Tongue (tissue), 2 donors: ENCODE data around the gene PPFIBP2. TPM values are rescaled to one million over a fixed set of nuclear protein-coding genes. Genes with fewer than 3 reads are reported as not detected.
A peak's percentile ranks its signal among the peaks of the same experiment; 100 is the strongest.
"Not testable (repeated sequence)": the region's sequence is repeated elsewhere in the genome, so short reads cannot be mapped to it uniquely, and the experiment has no call there.

Experiments
- DNase-seq: peaks from one replicate; pipeline ENCODE4 v3.0.0-alpha.2; 2015
- total RNA-seq: library from RNA; depleted of rRNA; stranded (reverse); fragments of >200 nt; gene quantifications from one replicate; pipeline ENCODE4 v1.2.3, GENCODE V29; 2014

PPFIBP2 gene
- total RNA-seq, 1 donor from 2014 or later: 70.7 TPM

DNA sequence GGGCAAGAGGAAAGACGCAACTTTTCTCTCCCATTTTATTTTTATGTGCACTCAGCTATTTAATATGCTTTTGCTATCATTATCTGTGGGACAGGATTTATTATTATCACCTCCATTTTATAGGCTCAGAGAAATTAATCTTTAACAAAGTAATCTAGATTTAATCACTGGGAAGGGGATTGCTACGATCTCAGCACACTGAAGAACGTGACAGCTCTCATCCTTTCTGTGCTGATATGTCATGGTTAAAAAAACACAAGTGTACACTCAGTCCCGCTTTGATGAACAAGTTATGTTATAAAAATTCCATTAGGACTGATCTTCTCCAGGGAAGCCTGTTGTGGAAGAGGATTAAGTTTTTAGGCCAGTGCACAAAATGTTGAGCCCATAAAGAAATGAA lies 121.9 kb downstream of the PPFIBP2 start:
- DNase-seq: no peak

DNA sequence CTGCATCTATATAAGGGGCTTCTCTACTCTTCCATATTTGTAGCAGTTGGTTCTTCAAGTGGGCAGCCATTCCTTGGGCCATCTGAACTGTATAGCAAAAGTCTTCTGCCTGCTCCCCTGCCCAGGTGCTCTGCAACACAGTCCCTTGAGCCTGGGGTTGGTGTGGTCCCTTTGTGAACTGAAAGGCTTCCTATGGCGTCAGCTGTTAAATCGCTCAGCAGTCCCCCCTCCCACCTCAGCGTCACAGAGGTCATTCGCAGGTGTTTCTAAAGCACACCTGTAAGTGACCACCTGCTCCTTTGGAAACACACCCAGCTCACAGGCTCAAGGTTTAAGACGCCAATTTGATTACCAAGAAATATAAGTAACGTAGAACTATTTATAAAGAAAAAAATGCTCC lies 122.6 kb downstream of the PPFIBP2 start:
- DNase-seq: no peak

DNA sequence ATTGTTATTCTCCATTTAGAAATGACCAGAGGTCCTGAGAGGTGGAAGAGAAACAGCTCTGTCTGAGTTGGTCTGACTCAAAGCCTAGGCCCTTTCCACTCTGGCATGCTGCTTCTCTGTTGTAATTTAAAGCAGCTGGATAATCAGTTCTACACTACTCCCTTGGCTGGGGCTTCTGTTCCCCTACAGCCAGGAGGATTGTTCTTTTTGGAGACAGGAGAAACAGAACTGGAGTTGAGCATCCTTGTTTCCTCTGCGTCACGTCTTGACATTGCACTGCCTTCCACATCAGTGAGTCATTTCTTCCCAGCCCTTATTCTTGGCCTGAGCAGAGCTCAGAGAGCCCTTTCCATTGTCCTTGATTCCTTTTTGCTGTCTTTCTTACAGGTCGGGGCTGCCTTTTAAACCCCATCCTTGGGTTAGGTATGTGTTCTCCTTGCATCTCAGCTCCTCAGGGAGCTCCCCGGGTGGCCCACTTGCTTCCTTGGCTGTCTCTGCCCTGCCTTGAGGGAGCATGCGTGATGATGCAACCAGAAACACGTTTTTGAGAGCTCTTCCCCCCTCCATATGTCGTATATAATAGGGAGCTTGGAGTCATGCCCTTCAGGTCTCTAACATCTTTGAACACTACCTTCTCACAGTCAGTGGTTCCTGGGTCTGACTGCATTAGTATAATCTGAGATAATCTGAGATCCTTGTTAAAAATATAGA lies 123.8 kb downstream of the PPFIBP2 start:
- peak; percentile 81 for DNase-seq

DNA sequence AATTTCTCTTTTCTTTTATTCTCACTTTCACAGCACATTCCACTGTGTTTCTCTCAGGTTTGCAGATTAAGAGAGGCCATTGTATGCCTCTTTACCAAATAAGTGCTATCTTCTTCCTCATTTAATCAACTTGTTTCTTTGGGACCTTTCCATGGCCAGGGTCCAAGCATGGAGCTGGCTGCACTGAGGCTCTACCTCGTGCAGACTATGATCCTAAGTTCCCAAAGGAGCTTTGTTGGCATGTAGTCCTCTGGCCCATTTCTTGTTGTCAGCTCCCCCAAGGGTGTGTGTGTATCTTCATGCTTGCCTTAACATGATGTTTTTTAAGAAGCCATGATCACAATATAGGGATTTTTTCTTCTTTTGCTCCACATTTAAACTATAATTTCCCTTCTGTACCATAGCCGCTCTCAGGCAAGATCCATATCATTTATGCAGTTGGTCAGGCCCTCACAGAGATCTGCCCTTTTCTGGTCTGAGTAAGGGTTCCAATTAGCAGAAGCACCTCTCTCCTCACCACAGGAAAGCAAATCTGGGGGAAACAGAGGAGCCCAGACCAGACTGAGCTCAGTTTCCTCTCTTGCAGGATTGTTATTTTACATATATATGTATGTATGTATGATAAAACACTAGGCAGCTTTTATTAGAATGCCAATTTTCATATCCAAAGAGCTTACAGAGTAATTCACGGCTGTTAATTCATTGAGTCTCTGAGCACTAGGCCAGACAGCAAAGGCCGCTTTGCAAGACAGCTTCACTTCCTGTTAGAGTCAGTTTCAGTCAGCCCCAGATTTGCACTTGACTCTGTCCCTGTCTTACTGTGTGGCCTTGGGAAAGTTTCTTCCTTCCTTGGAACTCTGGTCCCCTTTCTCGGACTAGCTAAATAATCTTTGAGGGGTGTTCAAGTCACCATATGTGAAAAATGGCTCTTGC lies 125.2 kb downstream of the PPFIBP2 start:
- no peak for DNase-seq

DNA sequence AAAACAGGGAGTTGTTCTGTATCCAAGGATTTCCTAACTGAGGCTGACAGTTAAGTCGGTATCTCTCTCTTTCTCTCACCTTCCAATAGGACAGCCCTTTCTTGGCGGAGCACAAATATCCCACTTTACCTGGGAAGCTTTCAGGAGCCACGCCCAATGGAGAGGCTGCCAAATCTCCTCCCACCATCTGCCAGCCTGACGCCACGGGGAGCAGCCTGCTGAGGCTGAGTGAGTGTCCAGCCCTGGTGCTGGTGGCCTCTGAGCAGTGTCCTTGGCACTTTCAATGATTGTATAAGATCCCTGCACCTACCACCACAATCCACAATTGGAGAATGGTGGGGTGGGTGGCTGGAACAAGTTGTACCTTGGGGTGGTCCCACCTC lies 125.8 kb downstream of the PPFIBP2 start:
- no peak for DNase-seq

DNA sequence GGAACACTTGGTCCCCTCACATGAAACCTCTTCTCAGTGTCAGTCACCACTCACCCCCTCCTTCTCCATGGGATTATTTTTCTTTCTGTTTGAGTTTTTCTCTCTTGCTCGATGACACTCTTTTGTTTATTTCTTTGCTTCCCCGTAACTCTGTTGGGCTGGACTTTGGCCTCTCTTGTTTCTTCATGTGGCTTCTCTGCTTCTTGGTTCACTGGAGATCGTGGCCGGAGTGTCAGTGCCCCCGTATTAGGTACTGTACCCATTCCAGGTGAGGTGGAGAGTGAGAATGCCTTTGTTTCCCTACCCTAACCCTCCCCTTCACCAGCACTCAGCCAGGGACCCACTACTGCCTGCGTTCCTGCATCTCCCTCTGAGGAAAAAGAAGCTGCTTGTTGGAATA lies 127.0 kb downstream of the PPFIBP2 start:
- DNase-seq: no peak

DNA sequence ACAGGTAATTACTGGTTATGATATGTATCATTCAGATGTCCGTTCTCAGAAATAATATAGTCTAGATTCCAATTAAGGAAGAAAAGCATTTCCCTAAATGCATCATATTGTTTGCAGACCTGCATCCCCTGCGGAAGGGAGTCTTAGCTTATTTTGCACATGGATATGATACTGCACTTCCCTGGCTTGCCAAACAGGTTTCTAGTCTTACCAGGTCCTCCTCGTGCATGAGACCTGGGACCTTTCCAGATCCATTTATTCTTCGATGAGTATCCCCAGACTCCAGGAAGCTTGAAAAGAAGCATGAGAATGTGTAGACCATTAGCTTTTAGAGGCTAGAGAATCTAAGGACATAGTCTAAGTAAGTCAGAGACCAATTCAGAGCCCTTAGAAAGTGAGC lies 128.9 kb downstream of the PPFIBP2 start:
- DNase-seq: peak; percentile 24

DNA sequence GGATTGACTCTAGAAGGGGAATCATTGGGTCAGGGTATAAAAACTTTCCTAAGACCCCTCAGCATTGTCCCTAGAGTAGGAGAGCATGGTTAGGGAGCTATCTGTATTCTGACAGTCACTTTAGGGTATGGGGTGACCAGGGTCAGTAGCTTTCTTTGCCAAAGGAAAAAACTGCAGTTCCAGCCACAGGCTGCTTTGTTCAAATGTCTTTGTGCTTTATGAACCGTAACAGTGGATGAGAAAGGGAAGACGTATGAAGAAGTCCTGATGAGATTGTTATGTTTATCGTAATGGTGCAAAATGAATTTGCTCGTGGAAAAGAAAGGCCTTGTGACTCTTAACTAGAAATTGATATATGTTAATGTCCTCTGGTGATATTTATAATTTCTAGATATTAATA lies 129.5 kb downstream of the PPFIBP2 start:
- no peak for DNase-seq

DNA sequence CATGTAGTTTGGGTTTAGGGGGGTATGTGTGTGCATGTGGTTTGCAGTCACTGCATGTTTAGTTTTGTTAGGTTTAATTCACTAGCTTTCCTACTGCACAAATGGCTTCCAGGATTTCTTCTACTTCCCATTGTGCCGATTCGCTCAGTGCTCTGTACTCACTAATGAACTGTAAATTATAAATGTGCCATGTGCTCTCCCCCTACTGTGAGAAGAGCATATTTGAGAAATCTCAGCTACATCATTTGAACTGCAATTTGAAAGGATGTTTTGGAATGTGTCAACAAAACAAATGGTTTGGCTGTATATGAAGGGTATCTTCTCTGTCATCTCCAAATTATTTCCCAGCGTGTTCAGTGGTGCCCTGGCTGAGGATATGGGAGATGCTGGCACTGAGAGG lies 131.4 kb downstream of the PPFIBP2 start:
- no peak for DNase-seq

DNA sequence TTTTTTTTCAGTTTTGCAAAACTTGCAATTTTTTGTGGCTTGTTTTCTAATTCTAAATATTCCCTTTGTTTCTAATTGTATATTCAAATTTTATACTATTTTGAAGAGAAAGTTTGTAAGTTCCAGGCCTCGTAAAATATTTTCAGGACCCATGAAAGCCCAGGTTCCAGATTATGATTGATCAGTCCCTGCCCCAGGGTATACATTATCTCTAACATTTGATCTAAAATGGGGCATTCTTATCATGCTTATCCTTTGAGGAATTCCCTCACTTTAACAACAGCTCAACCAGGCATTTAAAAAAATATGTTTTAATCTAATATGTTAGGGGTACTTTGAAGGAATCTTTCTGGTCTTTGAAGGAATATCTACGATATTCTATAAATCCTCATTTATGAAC lies 133.1 kb downstream of the PPFIBP2 start:
- no peak for DNase-seq

DNA sequence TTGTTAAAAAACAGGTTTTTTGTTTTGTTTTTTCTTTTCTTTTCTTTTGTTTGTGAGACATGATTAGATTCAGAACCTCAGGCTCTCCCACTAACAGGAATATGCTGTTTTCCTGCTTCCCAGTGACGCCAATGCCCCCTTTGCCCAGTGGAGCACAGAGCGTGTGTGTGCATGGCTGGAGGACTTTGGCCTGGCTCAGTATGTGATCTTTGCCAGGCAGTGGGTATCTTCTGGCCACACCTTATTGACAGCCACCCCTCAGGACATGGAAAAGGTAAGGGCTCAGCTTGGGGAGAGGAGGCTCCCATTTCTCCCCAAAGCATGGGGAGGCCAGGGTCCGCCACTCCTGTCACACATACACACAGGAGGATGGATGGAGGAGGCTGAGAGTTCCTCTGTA lies 134.5 kb downstream of the PPFIBP2 start:
- no peak for DNase-seq

DNA sequence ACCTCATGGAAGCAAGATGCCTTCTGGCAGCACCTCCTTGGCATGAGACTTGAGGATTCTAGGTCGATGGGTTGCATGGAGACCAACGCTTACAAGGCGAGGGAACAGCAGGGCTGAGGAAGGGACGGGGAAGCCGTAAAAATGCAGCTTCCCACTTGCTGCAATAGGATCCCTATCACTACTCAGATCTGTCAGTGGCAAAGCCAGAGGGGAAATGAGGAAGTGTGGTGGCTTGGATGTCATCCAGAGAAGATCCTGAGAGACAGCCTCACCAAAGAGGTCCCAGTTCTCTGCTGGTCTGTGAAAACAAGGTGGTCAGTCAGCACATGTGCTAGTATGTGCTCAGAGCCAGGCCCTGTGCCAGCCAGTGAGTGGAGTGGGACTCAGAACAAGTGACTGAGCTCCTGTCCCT lies 137.3 kb downstream of the PPFIBP2 start:
- DNase-seq: no peak

DNA sequence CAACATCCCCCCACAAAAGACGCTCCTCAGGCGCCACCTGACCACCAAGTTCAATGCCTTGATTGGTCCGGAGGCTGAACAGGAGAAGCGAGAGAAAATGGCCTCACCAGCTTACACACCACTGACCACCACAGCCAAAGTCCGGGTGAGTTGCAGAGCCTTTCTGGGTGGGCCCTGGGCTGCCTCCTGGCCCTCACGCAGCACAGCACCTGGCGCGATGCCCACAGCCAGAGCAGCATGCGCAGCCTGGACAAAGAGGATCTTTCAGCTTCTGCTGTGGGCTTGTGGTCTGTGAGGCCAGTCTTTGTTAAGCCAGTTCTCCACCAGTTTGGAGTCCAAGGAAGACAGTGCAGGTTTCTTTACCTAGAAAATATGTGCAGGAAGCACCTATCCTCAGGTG lies 137.9 kb downstream of the PPFIBP2 start:
- DNase-seq: no peak

DNA sequence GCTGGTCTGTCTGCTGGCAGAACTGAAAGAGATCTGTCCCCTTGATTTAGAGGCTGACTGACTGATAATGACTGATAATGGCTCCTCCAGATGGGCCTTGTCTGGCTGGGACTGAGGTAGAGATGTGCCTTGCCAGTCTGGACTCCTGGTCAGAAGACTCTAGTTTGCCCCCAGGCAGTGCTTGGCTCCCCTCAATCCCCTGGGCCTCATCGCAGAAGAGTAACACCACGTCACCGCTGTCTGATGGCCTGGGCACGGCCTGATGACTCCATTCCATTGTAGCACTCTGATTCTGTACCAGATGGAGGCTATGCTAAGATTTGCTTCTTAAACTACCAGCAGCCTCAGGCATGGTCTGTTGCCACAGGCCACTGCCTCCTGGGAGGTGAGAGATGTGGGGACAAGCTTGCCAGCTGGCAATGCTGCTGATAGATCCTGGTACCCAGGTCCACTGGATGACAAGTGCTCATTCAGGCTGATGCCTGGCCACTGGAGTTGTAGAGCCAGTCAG lies 140.5 kb downstream of the PPFIBP2 start:
- DNase-seq: no peak

DNA sequence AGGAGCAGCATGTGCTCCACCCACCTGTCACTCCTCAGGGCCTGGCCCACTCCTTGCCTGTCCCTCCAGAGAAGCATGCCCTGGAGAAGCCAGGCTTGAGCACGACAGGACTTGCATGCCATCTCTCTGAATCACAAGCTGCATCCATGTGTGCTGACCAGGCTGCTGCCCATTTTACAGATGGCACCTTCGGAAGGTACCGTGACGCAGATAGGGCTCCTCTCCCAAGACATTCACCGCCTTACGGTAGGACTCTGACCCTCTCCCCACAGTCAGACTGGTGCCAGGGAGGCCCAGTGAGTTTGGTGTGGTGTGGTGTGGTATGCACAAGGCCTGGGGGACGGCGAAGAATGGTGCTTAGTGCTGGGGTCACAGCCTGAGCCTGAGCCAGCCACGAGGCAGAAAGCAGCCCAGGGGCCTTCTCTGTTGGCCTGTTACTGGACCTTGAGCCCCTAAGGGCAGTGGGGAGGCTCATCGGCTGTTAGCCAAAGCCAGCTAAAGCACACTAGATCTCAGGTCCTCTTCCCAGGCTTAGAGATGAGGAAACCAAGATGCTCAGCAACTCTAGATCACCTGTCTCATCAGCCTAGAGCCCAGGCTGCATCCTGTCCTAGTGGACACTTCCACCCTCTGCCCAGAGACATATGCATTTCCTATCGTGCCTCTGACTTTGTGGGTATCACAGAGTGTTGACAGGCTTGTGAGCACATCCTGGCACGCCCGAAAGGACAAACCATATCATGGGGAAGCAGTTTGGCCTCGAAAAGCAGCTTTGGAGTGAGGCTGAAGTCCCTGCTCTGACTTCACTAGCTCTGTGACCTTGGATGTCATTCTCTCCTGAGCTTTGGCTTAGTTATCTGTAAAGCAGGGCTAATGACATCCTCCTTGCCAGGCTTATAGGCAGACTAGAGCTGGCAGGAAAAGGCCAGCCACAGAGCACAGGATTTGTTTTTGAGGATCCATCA lies 141.7 kb downstream of the PPFIBP2 start:
- DNase-seq: no peak

DNA sequence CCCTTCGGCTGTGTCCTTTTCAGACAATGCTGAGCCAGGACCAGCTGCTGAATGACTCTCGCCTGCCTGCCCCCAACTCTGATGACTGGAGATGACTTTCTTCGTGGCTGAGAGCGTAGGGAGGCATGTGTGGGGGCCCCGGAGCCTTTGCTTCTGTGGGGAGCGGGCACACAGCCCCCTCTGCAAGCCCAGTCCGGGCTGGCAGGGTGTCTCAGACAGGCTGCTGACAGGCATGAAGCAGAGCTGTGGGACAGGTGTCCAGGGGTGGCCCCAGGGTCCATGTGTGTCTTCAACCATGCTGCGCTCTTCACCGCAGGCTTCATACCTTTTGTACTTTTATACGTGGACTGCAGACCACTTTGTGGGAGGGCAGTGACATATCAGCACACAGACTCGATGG lies 142.9 kb downstream of the PPFIBP2 start:
- DNase-seq: no peak

DNA sequence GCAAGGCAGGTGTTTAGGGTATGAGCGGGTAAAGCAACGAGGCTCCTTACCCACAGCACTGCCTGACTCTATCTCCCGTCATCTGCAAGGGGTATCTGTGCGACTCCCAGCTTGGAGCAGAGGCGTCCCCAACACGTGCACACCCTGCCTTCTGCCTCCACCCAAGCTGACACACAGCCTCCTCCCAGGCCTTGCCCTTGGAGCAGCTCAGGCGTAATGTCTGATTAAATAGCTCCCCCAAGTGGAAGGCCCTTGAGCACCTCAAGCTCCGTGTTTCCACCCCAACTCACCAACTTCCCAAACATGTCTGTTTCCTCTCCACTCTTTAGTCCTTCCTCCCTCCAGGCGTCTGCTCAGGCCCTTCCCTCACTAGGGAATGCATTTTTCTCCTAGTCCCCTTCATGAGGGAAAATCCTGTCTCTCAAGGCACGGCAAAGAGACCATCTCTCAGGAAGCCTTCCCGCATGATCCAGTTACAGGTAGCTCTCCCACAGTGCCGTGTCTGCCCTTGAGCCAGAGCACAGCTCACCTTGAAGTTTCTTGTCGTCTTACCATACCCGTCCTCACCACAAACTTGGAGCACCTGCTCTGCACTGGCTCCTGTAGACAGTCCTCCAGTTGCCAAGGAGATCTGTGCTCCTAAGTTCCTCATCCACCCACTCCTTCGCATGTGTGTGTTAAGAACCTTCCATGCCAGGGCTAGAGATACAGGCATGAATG lies 143.7 kb downstream of the PPFIBP2 start:
- peak; percentile 81 for DNase-seq

DNA sequence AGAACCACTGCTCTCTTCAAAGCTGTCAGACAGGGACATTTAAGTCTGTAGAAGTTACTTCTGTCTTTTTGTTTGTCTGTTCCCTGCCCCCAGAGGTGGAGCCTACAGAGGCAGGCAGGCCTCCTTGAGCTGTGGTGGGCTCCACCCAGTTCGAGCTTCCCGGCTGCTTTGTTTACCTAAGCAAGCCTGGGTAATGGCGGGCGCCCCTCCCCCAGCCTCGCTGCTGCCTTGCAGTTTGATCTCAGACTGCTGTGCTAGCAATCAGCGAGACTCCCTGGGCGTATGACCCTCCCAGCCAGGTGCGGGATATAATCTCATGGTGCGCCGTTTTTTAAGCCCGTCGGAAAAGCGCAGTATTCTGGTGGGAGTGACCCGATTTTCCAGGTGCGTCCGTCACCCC lies 149.7 kb downstream of the PPFIBP2 start:
- not testable (repeated sequence) for DNase-seq

DNA sequence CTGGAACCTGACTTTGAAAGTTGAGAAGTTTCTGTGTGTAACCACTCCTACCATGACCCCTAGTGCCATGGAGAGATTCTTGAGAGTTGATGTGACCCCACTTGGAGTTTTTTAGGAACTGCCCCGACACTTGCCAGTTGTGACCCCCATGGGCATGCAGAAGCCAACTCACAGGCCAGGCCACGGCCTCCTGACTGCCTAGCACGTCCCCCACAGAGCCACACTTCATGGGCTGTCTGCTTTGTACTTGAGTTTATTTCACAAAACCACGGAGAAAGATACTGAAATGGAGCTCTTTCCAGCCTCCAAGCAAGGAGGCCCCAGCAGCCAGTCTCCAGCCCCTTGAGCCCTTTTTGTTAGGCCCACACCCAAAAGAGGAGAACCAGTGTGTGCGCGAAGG lies 151.1 kb downstream of the PPFIBP2 start:
- DNase-seq: no peak

DNA sequence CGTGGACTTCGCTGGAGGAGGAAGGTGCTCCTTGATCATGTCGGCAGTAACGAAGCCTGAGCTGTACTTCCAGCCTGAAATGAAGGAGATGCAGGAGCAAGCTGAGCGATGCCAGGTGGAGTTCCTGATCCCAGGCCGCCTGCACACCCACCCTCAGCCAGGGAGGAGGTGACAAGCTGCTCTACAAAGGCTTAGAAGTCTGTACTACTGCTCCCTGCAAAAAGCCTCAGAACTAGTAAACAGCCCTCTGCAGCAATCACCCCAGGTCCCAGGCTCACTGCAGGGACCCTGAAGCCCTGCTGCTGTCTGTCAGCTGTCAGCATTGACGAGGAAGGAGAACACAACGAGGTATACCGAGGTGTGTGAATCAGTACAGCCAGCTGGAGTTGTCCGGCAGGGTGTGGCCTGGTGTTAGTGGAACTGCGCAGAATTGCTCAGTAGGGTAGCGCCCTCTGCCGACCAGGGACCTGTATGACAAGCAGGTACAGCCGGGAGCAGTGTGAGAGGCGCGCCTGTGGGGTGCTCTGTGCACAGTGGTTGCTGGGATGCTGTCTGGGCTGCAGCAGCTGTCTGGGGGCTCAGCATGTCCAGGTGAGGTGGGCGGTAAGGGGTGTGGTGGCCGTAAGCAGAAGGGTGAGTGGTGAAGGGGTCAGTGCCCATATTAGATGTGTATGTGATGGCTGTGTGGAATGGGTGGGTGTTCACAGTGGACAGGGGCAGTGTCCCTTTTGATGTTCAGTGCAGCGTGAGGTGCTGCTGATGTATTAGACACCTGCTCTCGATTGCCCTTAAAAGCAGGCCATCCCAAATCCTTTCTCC lies 151.9 kb downstream of the PPFIBP2 start:
- DNase-seq: peak; percentile 85
